ENCODE data around the gene FCRLB. TPM values are rescaled to one million over a fixed set of nuclear protein-coding genes. Genes with fewer than 3 reads are reported as not detected.
"Not testable (repeated sequence)": the region's sequence is repeated elsewhere in the genome, so short reads cannot be mapped to it uniquely, and the experiment has no call there.

FCRLB gene
- total RNA-seq, 1 donor from 2014 or later = 2.8 TPM

DNA sequence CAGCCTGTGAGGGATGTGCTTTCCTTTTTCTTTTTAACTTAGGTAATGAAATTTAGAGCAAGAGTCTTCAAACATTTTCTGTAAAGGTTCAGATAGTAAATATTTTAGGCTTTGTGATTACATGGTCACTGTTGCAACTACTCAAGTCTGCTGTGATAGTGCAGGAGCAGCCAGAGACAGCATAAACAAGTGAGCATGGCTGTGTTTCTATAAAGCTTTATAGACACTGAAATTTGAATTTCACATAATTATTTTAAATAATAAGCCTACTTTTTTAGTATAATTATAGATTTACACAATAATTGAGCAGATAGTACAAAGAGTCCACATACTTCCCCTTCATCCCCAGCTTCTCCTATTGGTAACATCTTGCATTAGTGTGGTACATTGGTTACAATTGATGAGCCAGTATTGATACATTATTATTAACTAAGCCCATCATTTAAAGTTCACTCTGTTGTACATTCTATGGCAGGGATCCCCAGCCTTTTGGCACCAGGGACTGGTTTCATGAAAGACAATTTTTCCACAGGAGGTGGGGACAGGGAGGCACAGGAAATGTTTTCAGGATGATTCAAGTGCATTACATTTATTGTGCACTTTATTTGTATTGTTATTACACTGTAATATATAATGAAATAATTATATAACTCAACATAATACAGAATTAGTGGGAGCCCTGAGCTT lies 47.8 kb downstream of the FCRLB start:
- Histone ChIP-seq H3K4me1 (peaks cover 57% of the 10 kb centered on the region), H3K4me3 (no peak overlapping the region), H3K36me3 (no peaks in the 10 kb centered on the region), H3K27me3 (ENCODE audit: low read depth) (no peaks in the 10 kb centered on the region), H3K27ac (no peak overlapping the region), H3K9me3 (no peaks in the 10 kb centered on the region)
- no peak for DNase-seq
- TF ChIP-seq, protein P1, sequence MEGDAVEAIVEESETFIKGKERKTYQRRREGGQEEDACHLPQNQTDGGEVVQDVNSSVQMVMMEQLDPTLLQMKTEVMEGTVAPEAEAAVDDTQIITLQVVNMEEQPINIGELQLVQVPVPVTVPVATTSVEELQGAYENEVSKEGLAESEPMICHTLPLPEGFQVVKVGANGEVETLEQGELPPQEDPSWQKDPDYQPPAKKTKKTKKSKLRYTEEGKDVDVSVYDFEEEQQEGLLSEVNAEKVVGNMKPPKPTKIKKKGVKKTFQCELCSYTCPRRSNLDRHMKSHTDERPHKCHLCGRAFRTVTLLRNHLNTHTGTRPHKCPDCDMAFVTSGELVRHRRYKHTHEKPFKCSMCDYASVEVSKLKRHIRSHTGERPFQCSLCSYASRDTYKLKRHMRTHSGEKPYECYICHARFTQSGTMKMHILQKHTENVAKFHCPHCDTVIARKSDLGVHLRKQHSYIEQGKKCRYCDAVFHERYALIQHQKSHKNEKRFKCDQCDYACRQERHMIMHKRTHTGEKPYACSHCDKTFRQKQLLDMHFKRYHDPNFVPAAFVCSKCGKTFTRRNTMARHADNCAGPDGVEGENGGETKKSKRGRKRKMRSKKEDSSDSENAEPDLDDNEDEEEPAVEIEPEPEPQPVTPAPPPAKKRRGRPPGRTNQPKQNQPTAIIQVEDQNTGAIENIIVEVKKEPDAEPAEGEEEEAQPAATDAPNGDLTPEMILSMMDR (IDR thresholded peaks at IDR 0.05) = no peak
- intact Hi-C loops (cut with DNase I) = no loop called here
- no peak for ATAC-seq

DNA sequence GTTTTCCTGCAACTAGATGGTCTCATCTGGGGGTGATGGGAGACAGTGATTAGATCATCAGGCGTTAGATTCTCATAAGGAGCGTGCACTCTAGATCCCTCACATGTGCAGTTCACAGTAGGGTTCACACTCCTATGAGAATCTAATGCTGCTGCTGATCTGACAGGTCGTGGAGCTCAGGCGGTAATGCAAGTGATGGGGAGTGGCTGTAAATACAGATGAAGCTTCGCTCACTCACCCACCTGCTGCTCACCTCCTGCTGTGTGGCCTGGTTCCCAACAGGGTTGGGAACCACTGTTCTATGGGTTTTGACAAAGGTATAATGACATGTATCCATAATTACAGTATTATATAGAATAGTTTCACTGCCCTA lies 48.3 kb downstream of the FCRLB start:
- H3K4me1 ChIP-seq = peaks cover 57% of the 10 kb centered on the region
- H3K27ac ChIP-seq; H3K36me3 ChIP-seq; H3K9me3 ChIP-seq; ATAC-seq; DNase-seq; intact Hi-C loops (cut with DNase I); H3K4me3 ChIP-seq; H3K27me3 ChIP-seq (ENCODE audit: low read depth): not testable (repeated sequence)

DNA sequence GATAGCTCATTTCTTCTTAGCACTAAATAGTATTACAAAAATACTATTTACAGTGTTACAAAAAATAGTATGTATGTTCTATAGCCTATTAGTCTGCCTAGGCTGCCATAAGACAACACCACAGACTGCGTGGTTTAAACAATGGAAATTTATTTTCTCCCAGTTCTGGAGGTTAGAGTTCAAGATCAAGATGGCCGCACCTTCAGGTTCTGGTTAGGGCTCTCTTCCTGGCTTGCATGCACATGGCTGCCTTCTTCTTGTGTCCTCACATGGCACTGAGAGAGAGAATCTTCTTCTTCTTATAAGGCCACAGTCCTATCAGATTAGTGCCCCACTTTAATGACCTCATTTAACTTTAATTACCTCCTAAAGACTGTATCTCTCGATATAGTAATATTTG lies 48.9 kb downstream of the FCRLB start:
- ATAC-seq (no peak), DNase-seq (no peak)
- no peaks in the 10 kb centered on the region for H3K27me3 ChIP-seq (ENCODE audit: low read depth)
- intact Hi-C loops (cut with DNase I) = no loop called here
- no peak overlapping the region for H3K27ac ChIP-seq
- H3K36me3 ChIP-seq = no peaks in the 10 kb centered on the region
- H3K4me3 ChIP-seq = no peak overlapping the region
- TF ChIP-seq, protein P1 (IDR thresholded peaks at IDR 0.05) = no peak
- peaks cover 57% of the 10 kb centered on the region for H3K4me1 ChIP-seq
- H3K9me3 ChIP-seq = no peaks in the 10 kb centered on the region

DNA sequence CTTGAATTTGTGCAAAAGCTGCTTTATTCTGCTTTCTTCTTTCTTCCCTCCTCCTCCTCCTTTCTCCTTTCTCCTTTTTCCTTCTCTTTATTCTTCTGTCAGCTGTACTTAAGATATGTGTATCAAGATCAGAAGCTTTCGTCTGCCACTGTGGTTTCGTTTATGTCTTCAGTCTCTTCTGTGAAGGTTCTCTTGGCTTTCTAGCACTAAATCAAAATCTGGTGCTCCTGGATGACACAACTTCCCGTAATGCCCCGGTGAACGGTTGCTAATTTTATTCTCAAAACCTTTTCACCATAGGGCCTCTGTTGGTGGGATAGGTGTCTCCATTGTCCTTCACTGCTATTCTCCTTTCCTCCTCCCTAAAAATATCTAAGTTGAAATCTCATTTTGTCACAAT lies 49.8 kb downstream of the FCRLB start:
- Histone ChIP-seq H3K27ac (no peak overlapping the region), H3K27me3 (ENCODE audit: low read depth) (no peaks in the 10 kb centered on the region), H3K4me1 (peaks cover 57% of the 10 kb centered on the region), H3K36me3 (no peaks in the 10 kb centered on the region), H3K9me3 (no peaks in the 10 kb centered on the region), H3K4me3 (no peak overlapping the region)
- TF ChIP-seq, protein P1 (IDR thresholded peaks at IDR 0.05) = no peak
- ATAC-seq (no peak), DNase-seq (no peak)
- intact Hi-C loops (cut with DNase I) = no loop called here

DNA sequence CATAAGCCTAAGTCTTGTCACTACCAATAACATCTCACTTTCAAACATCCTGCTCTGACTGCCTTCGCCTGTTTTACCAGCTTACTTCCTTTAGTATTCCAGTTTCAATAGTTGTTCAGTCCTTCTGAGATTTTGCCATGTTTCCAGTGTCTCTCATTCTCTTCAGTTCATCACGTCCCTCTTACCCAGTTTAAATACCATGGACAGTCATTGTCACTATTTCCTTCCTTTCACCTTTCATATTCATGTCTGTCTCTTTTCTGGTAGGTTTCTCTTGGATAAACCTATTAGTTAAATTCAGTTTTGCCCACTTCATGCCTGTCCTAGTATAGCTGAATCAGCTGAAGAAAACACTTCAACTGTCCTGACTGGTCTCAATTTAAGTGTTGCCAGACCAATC lies 50.6 kb downstream of the FCRLB start:
- Histone ChIP-seq H3K4me1 (peaks cover 54% of the 10 kb centered on the region), H3K4me3 (no peak overlapping the region), H3K36me3 (no peaks in the 10 kb centered on the region), H3K27me3 (ENCODE audit: low read depth) (no peaks in the 10 kb centered on the region), H3K9me3 (no peaks in the 10 kb centered on the region), H3K27ac (peak overlapping the region; percentile 12)
- DNase-seq = no peak
- TF ChIP-seq, protein P1 (IDR thresholded peaks at IDR 0.05) = no peak
- peak in 1 of 2 donors; percentile 32 for ATAC-seq
- intact Hi-C loops (cut with DNase I) = no loop called here

DNA sequence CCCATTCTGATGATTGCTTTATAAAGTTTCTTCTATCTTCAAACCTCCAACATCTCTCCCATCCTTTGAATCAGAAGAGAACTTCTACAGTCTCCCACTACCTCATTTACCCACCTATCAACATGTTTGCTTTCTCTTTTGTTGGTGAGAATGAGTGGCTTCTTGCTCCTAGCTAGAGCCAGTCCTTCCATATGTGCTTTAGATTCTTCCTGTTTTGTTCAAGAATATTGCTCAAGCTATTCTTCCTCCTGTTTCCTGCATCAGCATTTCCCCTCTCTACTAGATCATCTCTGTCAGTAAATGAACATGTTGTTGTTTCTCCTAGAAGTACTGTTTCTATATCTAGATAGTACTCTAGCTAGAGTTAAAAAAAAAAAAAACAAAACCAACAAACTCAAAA lies 51.1 kb downstream of the FCRLB start:
- Histone ChIP-seq H3K27ac (peak overlapping the region; percentile 12), H3K36me3 (no peaks in the 10 kb centered on the region), H3K4me3 (no peak overlapping the region), H3K9me3 (no peaks in the 10 kb centered on the region), H3K27me3 (ENCODE audit: low read depth) (no peaks in the 10 kb centered on the region), H3K4me1 (peaks cover 50% of the 10 kb centered on the region)
- DNase-seq (no peak), ATAC-seq (peak; percentile 57 to 77)
- intact Hi-C loops (cut with DNase I) = no loop called here
- TF ChIP-seq, protein P1 (IDR thresholded peaks at IDR 0.05) = no peak

Data from lower lobe of right lung (tissue), 2 donors.